Prostate gland (tissue), 2 donors: ENCODE data around the gene COPS7B.

Source experiments
- CTCF ChIP-seq, 4 experiments: fragments of 200-600 bp in 2 of 4; fragments of 450-650 bp in 2 of 4; sonication (generic) in 2 of 4; IDR thresholded peaks; 1 replicate in 3 of 4; 2 replicates in 1 of 4; pipeline ENCODE4 v1.5.1; 2016 to 2019; ENCODE audit warnings: antibody characterized with exemption in 4 of 4, mild to moderate bottlenecking in 2 of 4, moderate library complexity in 2 of 4
- POLR2A ChIP-seq: fragments of 450-650 bp; IDR thresholded peaks from one replicate; pipeline ENCODE4 v1.6.1; 2016; ENCODE audit warnings: antibody characterized with exemption, mild to moderate bottlenecking

- TF ChIP-seq CTCF (IDR thresholded peaks at IDR 0.05) (peak in 2 of 4 experiments; percentile 17 to 20), POLR2A (peak; percentile 23)
Measured at GRCh38 chr2:231786177-231786916, at the start of gene COPS7B.
